SJSA1 (cell line): ENCODE results near the gene CACNG4. TPM values are rescaled to one million over a fixed set of nuclear protein-coding genes. Genes with fewer than 3 reads are reported as not detected.

Experiments used
- DNase-seq, 2 experiments: peaks; one replicate each; pipeline ENCODE4 v3.0.0-alpha.2; 2015 to 2020; ENCODE audit warnings: low spot score in 2 of 2, low read depth in 1 of 2
- H3K27ac ChIP-seq: fragments of 250-450 bp; sonication (Bioruptor Pico); 2 replicates; pipeline ENCODE4 v1.5.1; 2020; ENCODE audit warnings: mild to moderate bottlenecking, moderate library complexity
- H3K27me3 ChIP-seq: fragments of 250-450 bp; sonication (Bioruptor Pico); replicated peaks from 2 replicates; pipeline ENCODE4 v1.5.1; 2020; ENCODE audit warnings: mild to moderate bottlenecking, moderate library complexity
- H3K36me3 ChIP-seq: fragments of 250-450 bp; sonication (Bioruptor Pico); 2 replicates; pipeline ENCODE4 v1.5.1; 2020; ENCODE audit warnings: mild to moderate bottlenecking
- H3K4me1 ChIP-seq: fragments of 250-450 bp; sonication (Bioruptor Pico); replicated peaks from 2 replicates; pipeline ENCODE4 v1.6.1; 2021; ENCODE audit warnings: mild to moderate bottlenecking
- H3K4me3 ChIP-seq: fragments of 250-450 bp; sonication (Bioruptor Pico); 2 replicates; pipeline ENCODE4 v1.5.1; 2020; ENCODE audit warnings: mild to moderate bottlenecking
- H3K9me3 ChIP-seq: fragments of 250-450 bp; sonication (Bioruptor Pico); replicated peaks from 2 replicates; pipeline ENCODE4 v1.5.1; 2020; ENCODE audit warnings: mild to moderate bottlenecking
- total RNA-seq: library from RNA; depleted of rRNA; stranded (reverse); fragments of >200 nt; shearing (Covaris generic); gene quantifications from 2 replicates; pipeline ENCODE4 v1.2.3, GENCODE V29; 2014

Gene CACNG4
- total RNA-seq, 1 experiment from 2014 or later, result 32.0 TPM

GRCh38 chr17:67055041-67055443, 90.5 kb downstream of the CACNG4 start:
- H3K4me3 ChIP-seq, result no peak overlapping the region
- H3K4me1 ChIP-seq, result no peaks in the 10 kb centered on the region
- no peaks in the 10 kb centered on the region for H3K36me3 ChIP-seq
- no peaks in the 10 kb centered on the region for H3K27me3 ChIP-seq
- H3K27ac ChIP-seq, result no peak overlapping the region
- DNase-seq, result peak in 1 of 2 experiments; percentile 36
- H3K9me3 ChIP-seq, result 0 out of 2 replicates have a peak, but pooled peaks cover under 1% of the 10 kb centered on the region

- Histone ChIP-seq H3K36me3 (no peaks in the 10 kb centered on the region), H3K9me3 (no peaks in the 10 kb centered on the region), H3K4me3 (no peak overlapping the region), H3K27me3 (no peaks in the 10 kb centered on the region), H3K27ac (no peak overlapping the region), H3K4me1 (no peaks in the 10 kb centered on the region)
- DNase-seq, result peak in 1 of 2 experiments; percentile 42
Measured at GRCh38 chr17:67055811-67056745, 91.6 kb downstream of the CACNG4 start.

- Histone ChIP-seq H3K27ac (no peak overlapping the region), H3K36me3 (no peaks in the 10 kb centered on the region), H3K9me3 (no peaks in the 10 kb centered on the region), H3K4me3 (no peak overlapping the region), H3K4me1 (no peaks in the 10 kb centered on the region), H3K27me3 (no peaks in the 10 kb centered on the region)
- DNase-seq, result peak in 1 of 2 experiments; percentile 38
Measured at GRCh38 chr17:67056746-67057490, 92.4 kb downstream of the CACNG4 start.

DNA sequence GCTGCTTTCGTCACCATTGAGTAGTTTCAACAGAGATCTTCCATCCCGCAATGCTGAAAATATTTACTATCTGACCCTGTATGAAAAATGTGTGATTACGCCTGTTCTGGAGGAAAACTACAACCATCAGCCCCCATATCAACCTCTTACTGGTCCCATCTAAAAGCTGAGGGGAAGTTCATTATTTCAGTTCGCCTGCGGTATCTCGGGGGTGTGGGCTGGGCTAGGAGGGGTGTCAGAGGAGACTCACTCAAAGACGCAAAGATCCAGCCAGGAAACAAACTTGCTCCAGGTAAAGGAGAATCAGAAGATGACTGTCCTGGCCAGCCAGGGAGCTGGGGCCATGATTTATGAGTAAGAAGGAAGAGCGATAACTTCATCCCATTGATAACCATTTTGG, 93.5 kb downstream of the CACNG4 start:
- no peaks in the 10 kb centered on the region for H3K9me3 ChIP-seq
- DNase-seq, result peak in 1 of 2 experiments; percentile 31
- H3K4me1 ChIP-seq, result no peaks in the 10 kb centered on the region
- no peaks in the 10 kb centered on the region for H3K36me3 ChIP-seq
- H3K27ac ChIP-seq, result no peak overlapping the region
- no peaks in the 10 kb centered on the region for H3K27me3 ChIP-seq
- H3K4me3 ChIP-seq, result no peak overlapping the region

DNA sequence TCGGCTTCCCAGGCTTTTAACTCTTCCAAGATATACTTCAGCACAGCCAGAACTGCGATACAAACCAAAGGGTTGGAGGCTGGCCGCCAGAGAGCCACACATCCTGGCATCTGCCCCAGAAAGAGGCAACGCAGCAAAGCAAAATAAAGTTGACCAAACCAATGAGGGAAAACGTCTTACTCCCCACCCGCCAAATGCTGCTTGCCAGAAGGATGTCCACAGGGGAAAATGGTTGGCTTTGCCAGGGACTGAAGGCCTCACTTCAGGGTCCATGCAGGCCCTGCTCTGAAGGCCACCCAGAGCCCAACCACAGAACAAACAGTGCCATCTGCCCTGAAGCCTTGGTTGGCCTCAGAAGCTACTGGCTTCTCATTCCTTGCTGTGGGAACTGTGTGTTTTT, 94.9 kb downstream of the CACNG4 start:
- H3K9me3 ChIP-seq, result no peaks in the 10 kb centered on the region
- peak in 1 of 2 experiments; percentile 33 for DNase-seq

GRCh38 chr17:67063141-67063540, 98.6 kb downstream of the CACNG4 start:
- Histone ChIP-seq H3K27ac (no peak overlapping the region), H3K27me3 (no peaks in the 10 kb centered on the region), H3K9me3 (no peaks in the 10 kb centered on the region), H3K4me1 (no peaks in the 10 kb centered on the region), H3K4me3 (no peak overlapping the region), H3K36me3 (no peaks in the 10 kb centered on the region)
- peak in 1 of 2 experiments; percentile 28 for DNase-seq

More for the DNA sequence above, 94.9 kb downstream of the CACNG4 start:
- Histone ChIP-seq H3K36me3 (no peaks in the 10 kb centered on the region), H3K27ac (no peak overlapping the region), H3K27me3 (no peaks in the 10 kb centered on the region), H3K4me3 (no peak overlapping the region), H3K4me1 (no peaks in the 10 kb centered on the region)

- H3K27ac ChIP-seq, result no peak overlapping the region
- H3K27me3 ChIP-seq, result no peaks in the 10 kb centered on the region
- no peak overlapping the region for H3K4me3 ChIP-seq
- DNase-seq, result no peak
- H3K9me3 ChIP-seq, result no peaks in the 10 kb centered on the region
- H3K36me3 ChIP-seq, result no peaks in the 10 kb centered on the region
- H3K4me1 ChIP-seq, result no peaks in the 10 kb centered on the region
Measured at GRCh38 chr17:67066717-67067116, 102.2 kb downstream of the CACNG4 start.

DNA sequence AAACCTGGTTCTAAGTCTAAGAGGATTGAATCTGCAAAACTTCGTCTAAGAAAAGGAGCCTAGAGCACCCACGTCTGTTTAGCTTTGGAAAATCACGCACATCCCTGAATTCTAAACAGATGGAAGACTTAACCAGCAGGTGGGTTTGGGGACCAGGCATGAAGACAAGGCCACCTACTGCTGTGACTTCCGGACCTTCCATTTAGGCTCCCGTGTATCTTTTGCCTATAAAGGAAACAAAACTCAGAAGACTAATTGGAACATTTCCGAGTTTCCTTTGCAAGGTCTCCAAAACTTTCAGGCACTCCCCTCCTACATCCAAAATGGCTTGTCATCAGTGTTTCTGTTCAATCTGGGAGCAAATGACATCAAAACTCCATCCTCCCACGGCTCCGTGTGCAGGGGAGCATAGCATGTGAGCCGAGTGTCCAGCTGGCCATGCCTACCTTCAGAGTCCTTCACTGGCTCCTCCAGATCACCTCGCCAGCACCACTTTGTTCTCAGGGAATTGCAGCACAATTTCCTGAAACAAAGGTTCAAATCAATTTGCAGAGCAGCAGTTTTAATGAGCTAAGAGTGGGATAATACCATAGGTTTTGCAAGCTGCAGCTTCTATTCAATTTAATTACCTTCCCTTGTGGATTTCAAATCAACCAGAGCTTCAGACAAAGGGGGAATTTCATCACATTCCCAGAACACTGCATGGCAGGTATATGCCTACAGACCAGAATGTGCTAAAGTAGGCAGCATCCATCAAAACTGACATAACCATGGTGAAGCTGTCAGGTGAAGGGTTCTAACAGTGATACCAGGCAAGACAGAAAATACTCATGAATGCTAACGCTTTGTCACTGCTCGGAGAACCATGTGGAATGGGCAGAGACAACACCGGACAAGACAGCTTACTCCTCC, 103.3 kb downstream of the CACNG4 start:
- Histone ChIP-seq H3K36me3 (no peaks in the 10 kb centered on the region), H3K9me3 (no peaks in the 10 kb centered on the region), H3K27ac (no peak overlapping the region), H3K4me3 (no peak overlapping the region), H3K4me1 (no peaks in the 10 kb centered on the region), H3K27me3 (no peaks in the 10 kb centered on the region)
- DNase-seq, result no peak

- H3K9me3 ChIP-seq, result no peaks in the 10 kb centered on the region
- H3K36me3 ChIP-seq, result peaks cover 6% of the 10 kb centered on the region; the same call in 1 of the 2 replicates
- no peak overlapping the region for H3K27ac ChIP-seq
- H3K27me3 ChIP-seq, result no peaks in the 10 kb centered on the region
- no peak overlapping the region for H3K4me3 ChIP-seq
- no peaks in the 10 kb centered on the region for H3K4me1 ChIP-seq
- no peak for DNase-seq
Measured at GRCh38 chr17:67068999-67069398, 104.5 kb downstream of the CACNG4 start.

DNA sequence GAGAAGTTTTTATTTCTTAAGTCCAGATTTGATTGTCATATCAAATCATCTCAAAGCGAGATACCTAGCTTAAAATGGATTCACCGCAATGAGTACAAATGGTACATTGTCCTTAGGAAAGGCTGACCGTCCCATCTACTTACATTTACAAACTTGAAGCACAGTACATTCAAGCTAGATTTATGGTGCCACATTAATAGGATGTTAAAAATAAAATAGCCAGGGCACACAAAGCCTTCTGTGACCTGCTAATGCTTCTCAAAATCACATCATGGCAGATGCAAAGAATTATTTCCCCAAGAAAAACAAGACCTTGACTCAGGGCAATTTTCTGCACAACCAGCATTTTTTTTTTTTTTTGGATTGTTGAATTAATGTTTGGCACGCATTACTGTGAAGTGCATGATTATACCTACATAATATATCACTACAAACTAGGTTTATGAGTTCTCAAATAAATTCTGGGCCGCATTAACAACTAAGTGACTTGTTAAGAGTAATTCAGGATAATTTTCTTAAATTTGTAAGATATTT, 105.2 kb downstream of the CACNG4 start:
- Histone ChIP-seq H3K27me3 (no peaks in the 10 kb centered on the region), H3K27ac (no peak overlapping the region), H3K9me3 (no peaks in the 10 kb centered on the region), H3K4me3 (no peak overlapping the region), H3K4me1 (no peaks in the 10 kb centered on the region), H3K36me3 (peaks cover 6% of the 10 kb centered on the region; the same call in 1 of the 2 replicates)
- no peak for DNase-seq

DNA sequence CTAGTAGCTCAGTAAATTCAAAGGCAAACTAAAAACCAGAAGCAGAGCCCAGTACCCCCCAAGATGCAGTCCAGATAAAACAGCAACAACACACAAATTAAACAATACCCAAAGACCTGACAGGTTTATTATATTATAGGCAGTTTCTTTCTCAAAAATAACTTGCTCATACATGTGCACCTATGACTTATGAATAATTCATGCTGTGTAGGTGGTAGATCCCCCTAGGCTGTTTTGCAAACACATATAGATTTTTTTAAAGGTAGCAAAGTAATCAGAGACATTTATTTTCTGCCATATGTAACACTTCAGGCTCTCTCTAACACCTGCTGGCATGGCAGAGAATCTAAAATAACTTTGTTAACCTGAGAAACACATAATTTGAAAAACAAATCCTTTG, 107.1 kb downstream of the CACNG4 start:
- no peak overlapping the region for H3K4me3 ChIP-seq
- H3K4me1 ChIP-seq, result no peaks in the 10 kb centered on the region
- peaks cover 9% of the 10 kb centered on the region; the same call in 1 of the 2 replicates for H3K36me3 ChIP-seq
- H3K27me3 ChIP-seq, result no peaks in the 10 kb centered on the region
- H3K27ac ChIP-seq, result no peak overlapping the region
- H3K9me3 ChIP-seq, result no peaks in the 10 kb centered on the region
- no peak for DNase-seq

GRCh38 chr17:67072885-67073284, 108.4 kb downstream of the CACNG4 start:
- Histone ChIP-seq H3K27ac (no peak overlapping the region), H3K36me3 (peaks cover 9% of the 10 kb centered on the region), H3K4me3 (no peak overlapping the region), H3K27me3 (no peaks in the 10 kb centered on the region), H3K4me1 (no peaks in the 10 kb centered on the region), H3K9me3 (no peaks in the 10 kb centered on the region)
- no peak for DNase-seq

DNA sequence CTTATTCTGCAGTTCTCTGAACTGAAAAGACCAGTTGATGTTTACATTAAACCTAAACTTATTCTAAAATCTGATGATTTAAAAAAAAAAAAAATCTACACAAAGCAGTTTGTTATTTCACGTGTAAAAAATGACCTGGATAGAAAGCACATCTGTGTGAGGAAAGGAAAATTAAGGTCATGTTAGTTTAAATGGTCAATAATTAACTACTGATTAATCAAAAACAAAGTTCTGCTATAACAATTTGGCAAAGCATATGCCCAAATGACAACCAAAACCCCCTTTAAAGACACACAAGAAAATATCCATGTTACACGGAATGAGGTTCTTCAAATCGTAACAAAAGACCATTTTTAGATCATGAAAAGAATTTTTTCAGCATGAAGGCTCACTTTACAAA, 110.3 kb downstream of the CACNG4 start:
- H3K36me3 ChIP-seq, result peaks cover 15% of the 10 kb centered on the region
- no peak overlapping the region for H3K27ac ChIP-seq
- no peak for DNase-seq
- no peaks in the 10 kb centered on the region for H3K4me1 ChIP-seq
- H3K9me3 ChIP-seq, result no peaks in the 10 kb centered on the region
- H3K27me3 ChIP-seq, result no peaks in the 10 kb centered on the region
- no peak overlapping the region for H3K4me3 ChIP-seq
